Subcutaneous abdominal adipose tissue (tissue), 5 donors: ENCODE results near the gene ASIC1.
"Not testable (repeated sequence)": the region's sequence is repeated elsewhere in the genome, so short reads cannot be mapped to it uniquely, and the experiment has no call there.

ENCODE experiments used
- H3K27ac ChIP-seq: one replicate; pipeline ENCODE4 v1.7.0; 2013; ENCODE audit warnings: low read depth, mild to moderate bottlenecking, inconsistent platforms, low read length, moderate library complexity
- H3K27me3 ChIP-seq, 5 donors: one replicate each; pipeline ENCODE4 v1.7.0; 2013; ENCODE audit warnings: low read length in 5 of 5, inconsistent platforms in 1 of 5; ENCODE audit not compliant: control insufficient read depth in 5 of 5, insufficient read depth in 4 of 5
- H3K36me3 ChIP-seq, 5 donors: one replicate each; pipeline ENCODE4 v1.7.0; 2013; ENCODE audit warnings: low read length in 5 of 5; ENCODE audit not compliant: control insufficient read depth in 5 of 5, insufficient read depth in 5 of 5
- H3K4me1 ChIP-seq, 5 donors: one replicate each; pipeline ENCODE4 v1.7.0; 2013; ENCODE audit warnings: low read length in 5 of 5, mild to moderate bottlenecking in 3 of 5, moderate library complexity in 1 of 5; ENCODE audit not compliant: control insufficient read depth in 5 of 5, insufficient read depth in 5 of 5
- H3K4me3 ChIP-seq, 5 donors: one replicate each; pipeline ENCODE4 v1.7.0; 2013; ENCODE audit warnings: low read length in 5 of 5, low read depth in 1 of 5
- H3K9ac ChIP-seq, 5 donors: one replicate each; pipeline ENCODE4 v1.7.0; 2013; ENCODE audit warnings: low read length in 5 of 5, mild to moderate bottlenecking in 4 of 5, moderate library complexity in 3 of 5
- H3K9me3 ChIP-seq, 5 donors: one replicate each; pipeline ENCODE4 v1.7.0; 2013; ENCODE audit warnings: low read length in 5 of 5; ENCODE audit not compliant: control insufficient read depth in 5 of 5
- donor health status: healthy.
- donor health status: healthy.
- donor health status: healthy.
- donor health status: healthy.
- donor health status: healthy.

The ASIC1 gene

DNA sequence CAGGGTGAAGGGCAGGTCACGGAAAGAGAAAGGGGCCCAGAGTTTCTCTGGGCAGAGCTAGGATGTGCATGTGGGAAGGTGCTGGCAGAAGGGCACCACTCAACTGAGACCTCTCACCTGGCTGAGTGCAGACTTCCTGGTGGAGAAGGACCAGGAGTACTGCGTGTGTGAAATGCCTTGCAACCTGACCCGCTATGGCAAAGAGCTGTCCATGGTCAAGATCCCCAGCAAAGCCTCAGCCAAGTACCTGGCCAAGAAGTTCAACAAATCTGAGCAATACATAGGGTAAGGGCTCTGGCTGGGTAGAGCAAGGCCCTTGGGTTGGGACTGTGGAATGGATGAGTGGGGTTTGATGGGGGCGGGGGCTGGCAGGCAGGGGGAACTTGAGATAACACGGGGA, 22.4 kb downstream of the ASIC1 start:
- no peaks in the 10 kb centered on the region for H3K36me3 ChIP-seq
- peaks cover 0 to 3% (median 2%) of the 10 kb centered on the region in 5 donors for H3K27me3 ChIP-seq
- H3K27ac ChIP-seq, result no peak overlapping the region
- no peak overlapping the region for H3K4me3 ChIP-seq
- no peak overlapping the region for H3K9ac ChIP-seq
- peaks cover 6 to 24% (median 19%) of the 10 kb centered on the region in 5 donors for H3K4me1 ChIP-seq
- H3K9me3 ChIP-seq, result no peaks in the 10 kb centered on the region

DNA sequence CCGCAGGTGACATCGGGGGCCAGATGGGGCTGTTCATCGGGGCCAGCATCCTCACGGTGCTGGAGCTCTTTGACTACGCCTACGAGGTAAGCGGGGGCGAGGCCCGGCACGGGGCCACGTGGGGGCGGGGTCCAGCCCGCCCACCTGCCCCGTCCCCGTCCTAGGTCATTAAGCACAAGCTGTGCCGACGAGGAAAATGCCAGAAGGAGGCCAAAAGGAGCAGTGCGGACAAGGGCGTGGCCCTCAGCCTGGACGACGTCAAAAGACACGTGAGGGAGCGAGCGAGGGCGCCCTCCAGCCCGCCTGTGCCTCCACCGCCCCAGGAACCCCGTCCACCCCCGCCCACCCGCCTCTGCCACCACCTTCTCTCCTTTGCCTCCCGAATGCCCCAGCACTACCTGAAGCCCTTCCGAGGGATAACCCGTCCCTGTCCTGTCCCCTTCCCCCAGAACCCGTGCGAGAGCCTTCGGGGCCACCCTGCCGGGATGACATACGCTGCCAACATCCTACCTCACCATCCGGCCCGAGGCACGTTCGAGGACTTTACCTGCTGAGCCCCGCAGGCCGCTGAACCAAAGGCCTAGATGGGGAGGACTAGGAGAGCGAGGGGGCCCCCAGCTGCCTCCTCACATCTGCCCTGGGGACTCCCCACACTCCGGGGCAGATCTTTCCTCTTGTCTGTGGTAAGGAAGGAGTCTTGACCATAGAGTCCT, 23.9 kb downstream of the ASIC1 start:
- H3K4me3 ChIP-seq, result no peak overlapping the region
- H3K27me3 ChIP-seq, result peaks cover 0 to 3% (median 2%) of the 10 kb centered on the region in 5 donors
- H3K36me3 ChIP-seq, result no peaks in the 10 kb centered on the region
- H3K4me1 ChIP-seq, result peaks cover 4 to 29% (median 22%) of the 10 kb centered on the region in 5 donors
- H3K27ac ChIP-seq, result no peak overlapping the region
- no peaks in the 10 kb centered on the region for H3K9me3 ChIP-seq
- no peak overlapping the region for H3K9ac ChIP-seq

DNA sequence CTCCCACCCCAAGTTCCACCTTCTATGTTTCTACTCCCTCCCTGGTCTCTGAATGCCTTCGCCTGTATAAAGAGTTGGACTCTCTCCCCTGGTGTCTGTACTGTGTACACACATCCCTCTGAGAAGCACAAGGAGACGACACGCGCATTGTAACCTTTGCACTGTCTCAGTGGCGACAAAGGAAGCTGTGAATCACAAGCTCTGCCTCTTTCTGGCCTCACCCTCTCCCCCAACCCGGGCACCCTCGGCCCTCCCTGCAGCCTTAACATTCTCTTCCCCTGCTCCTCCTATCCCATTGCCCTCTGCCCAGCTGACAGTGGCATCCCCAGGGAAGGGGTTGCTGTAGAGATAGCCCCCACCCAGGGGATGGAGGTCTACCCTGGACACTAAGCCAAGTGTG, 25.2 kb downstream of the ASIC1 start:
- Histone ChIP-seq H3K27ac (no peak overlapping the region), H3K4me1 (peaks cover 4 to 29% (median 22%) of the 10 kb centered on the region in 5 donors), H3K9ac (peak overlapping the region in 1 of 5 donors; percentile 5)

DNA sequence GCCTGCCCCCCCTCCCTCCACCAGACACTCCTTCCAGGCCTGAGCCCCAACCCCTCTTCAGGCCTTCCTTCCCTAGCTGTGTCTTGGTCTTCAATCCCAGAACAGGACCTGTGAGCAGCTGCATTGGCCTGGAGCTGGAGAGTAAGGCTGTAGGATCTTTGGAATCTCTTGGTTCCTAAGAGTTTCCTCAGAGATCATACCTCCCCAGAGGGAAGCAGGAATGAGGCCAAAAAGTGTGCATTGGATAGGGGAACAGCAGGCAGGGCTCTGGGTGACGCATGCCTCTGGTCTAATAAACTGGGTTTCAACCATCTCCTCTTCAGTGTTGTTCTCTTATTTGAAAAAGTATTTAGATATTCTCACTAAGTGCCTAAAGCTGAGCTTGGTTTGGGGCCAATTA, 25.9 kb downstream of the ASIC1 start:
- Histone ChIP-seq H3K27me3 (peaks cover 0 to 3% (median 0%) of the 10 kb centered on the region in 5 donors), H3K4me1 (peaks cover 4 to 31% (median 22%) of the 10 kb centered on the region in 5 donors), H3K4me3 (no peak overlapping the region), H3K27ac (peak overlapping the region; percentile 24), H3K9me3 (no peaks in the 10 kb centered on the region), H3K36me3 (peaks cover 6 to 20% (median 16%) of the 10 kb centered on the region in 5 donors), H3K9ac (peak overlapping the region in 2 of 5 donors; percentile 27 to 39)

More for the DNA sequence above, 25.2 kb downstream of the ASIC1 start:
- Histone ChIP-seq H3K27me3 (peaks cover 0 to 3% (median 0%) of the 10 kb centered on the region in 5 donors), H3K4me3 (no peak overlapping the region), H3K36me3 (peaks cover 6 to 13% (median 11%) of the 10 kb centered on the region in 5 donors), H3K9me3 (no peaks in the 10 kb centered on the region)

DNA sequence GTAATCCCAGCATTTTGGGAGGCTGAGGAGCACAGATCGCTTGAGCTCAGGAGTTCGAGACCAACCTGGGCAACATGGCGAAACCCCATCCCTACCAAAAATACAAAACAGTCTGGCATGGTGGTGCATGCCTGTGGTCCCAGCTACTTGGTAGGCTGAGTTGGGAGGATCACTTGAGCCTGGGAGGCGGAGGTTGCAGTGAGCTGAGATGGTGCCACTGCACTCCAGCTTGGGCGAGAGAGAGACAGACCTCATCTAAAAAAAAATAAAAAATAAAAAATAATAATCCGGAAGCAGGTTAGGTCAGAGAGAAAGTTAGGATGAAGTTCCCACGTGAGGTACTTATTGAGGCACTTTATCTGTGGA, 27.0 kb downstream of the ASIC1 start:
- Histone ChIP-seq H3K4me1 (peaks cover 4 to 31% (median 22%) of the 10 kb centered on the region in 5 donors), H3K36me3 (peaks cover 14 to 31% (median 26%) of the 10 kb centered on the region in 5 donors), H3K27ac (peak overlapping the region; percentile 94), H3K9ac (peak overlapping the region; percentile 68 to 92 (median 85)), H3K4me3 (peak overlapping the region; percentile 73 to 97 (median 87))
- H3K9me3 ChIP-seq, H3K27me3 ChIP-seq: not testable (repeated sequence)

DNA sequence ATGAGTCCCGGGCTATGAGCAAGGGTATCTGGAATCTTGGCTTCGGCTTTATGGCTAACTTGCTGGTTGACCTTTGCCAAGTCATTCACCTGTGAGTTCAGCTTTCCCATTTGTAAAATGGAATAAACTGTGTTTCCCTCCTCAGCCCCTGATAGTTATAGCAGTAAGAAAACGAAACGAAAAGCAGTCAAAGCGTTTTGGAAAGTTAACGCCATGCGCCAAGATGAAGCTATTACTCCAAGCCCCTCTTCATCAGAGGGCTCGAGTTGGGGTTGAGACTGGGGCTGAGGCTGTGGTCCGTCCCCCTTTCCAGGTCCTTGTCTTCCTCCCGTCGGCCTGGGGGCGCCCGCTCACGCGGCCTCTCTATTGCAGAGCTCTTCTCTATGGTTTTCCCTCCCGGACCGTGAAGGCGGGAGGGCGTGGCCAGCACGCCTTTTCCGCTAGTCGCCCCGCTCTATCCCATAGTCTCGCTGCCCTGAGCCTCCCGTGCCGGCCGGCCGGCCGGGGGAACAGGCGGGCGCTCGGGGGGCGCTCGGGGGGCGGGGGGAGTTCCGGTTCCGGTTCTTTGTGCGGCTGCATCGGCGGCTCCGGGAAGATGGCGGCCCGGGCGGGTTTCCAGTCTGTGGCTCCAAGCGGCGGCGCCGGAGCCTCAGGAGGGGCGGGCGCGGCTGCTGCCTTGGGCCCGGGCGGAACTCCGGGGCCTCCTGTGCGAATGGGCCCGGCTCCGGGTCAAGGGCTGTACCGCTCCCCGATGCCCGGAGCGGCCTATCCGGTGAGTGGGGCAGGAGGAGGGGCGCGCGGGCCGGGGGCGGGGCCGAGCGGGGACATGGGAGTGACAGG, 27.6 kb downstream of the ASIC1 start, which contains the start of gene SMARCD1:
SMARCD1 (plus strand) TSS at position 568 of the 840 bp plus-strand sequence; CDS start at position 596, 28 bp downstream.
- Histone ChIP-seq H3K9me3 (no peaks in the 10 kb centered on the region), H3K4me3 (peak within 1 kb of the TSS; percentile 73 to 97 (median 87)), H3K27ac (peak within 1 kb of the TSS; percentile 94), H3K4me1 (peaks cover 4 to 31% (median 22%) of the 10 kb centered on the region in 5 donors), H3K9ac (peak within 1 kb of the TSS; percentile 73 to 92 (median 85)), H3K36me3 (peaks cover 18 to 37% (median 32%) of the 10 kb centered on the region in 5 donors), H3K27me3 (peaks cover 0 to 3% (median 0%) of the 10 kb centered on the region in 5 donors)

DNA sequence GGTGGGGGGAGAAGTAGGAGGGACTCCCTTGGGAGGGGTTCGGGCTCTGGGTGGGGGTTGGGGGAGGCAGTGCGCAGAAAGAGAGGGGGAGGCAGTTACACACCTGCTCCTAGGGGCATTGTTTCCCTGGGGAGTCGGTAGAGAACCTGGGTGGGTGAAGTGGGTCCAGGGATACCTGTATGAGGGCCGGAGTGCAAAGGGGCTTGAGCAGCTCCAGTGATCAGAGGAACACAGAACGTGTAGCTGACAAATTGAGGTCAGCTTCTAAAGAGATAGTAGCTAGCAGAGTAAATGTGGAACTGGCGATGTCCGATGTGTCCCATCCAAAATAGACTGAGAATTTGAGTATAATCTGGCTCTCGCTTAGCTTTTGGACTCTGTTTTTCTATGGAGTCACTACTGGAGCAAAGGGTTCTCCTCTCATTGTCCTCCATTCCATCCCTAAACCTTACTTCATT, 28.2 kb downstream of the ASIC1 start:
- Histone ChIP-seq H3K9me3 (no peaks in the 10 kb centered on the region), H3K9ac (peak overlapping the region; percentile 65 to 85 (median 78)), H3K27ac (peak overlapping the region; percentile 94), H3K4me1 (peaks cover 4 to 31% (median 22%) of the 10 kb centered on the region in 5 donors), H3K36me3 (peaks cover 20 to 43% (median 38%) of the 10 kb centered on the region in 5 donors), H3K4me3 (peak overlapping the region; percentile 64 to 97 (median 86)), H3K27me3 (peaks cover 0 to under 1% (median 0%) of the 10 kb centered on the region in 5 donors)

DNA sequence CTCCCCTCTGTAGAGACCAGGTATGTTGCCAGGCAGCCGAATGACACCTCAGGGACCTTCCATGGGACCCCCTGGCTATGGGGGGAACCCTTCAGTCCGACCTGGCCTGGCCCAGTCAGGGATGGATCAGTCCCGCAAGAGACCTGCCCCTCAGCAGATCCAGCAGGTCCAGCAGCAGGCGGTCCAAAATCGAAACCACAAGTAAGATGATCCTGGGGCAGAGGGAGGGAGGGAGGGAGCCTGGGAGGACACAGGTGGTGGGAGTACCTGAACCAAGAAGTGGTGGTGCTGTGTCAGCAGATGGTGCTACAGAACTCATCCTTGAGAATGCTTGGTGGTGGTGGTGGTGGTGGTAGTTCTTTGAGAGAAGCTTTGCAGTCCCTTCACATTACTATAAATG, 28.8 kb downstream of the ASIC1 start:
- H3K9ac ChIP-seq, result peak overlapping the region in 4 of 5 donors; percentile 65 to 85 (median 81)

DNA sequence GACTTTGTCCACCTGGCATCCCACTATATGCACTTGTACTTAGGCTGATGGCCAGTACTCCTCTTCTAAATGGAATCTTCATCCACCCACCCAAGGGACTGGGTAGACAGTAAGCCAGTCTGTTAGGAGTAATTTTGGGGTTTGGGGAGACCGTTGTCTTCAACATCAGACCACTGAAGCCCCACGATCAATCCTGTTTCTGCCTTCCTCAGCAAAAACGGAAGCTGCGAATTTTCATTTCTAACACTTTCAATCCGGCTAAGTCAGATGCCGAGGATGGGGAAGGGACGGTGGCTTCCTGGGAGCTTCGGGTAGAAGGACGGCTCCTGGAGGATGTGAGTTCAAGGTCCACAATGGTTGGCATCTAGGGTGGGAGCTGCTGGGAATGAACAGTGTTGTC, 29.8 kb downstream of the ASIC1 start:
- Histone ChIP-seq H3K9me3 (no peaks in the 10 kb centered on the region), H3K36me3 (peaks cover 22 to 57% (median 48%) of the 10 kb centered on the region in 5 donors), H3K4me1 (peaks cover 4 to 31% (median 19%) of the 10 kb centered on the region in 5 donors)

More for the DNA sequence above, 28.8 kb downstream of the ASIC1 start:
- Histone ChIP-seq H3K27ac (peak overlapping the region; percentile 94), H3K36me3 (peaks cover 20 to 47% (median 40%) of the 10 kb centered on the region in 5 donors), H3K9me3 (no peaks in the 10 kb centered on the region), H3K4me3 (peak overlapping the region in 4 of 5 donors; percentile 64 to 97 (median 80)), H3K4me1 (peaks cover 4 to 31% (median 20%) of the 10 kb centered on the region in 5 donors), H3K27me3 (no peaks in the 10 kb centered on the region)

More for the DNA sequence above, 29.8 kb downstream of the ASIC1 start:
- Histone ChIP-seq H3K27ac (peak overlapping the region; percentile 94), H3K27me3 (no peaks in the 10 kb centered on the region), H3K4me3 (no peak overlapping the region), H3K9ac (peak overlapping the region in 1 of 5 donors; percentile 20)
